ENCODE measurements around the gene TPD52L1. TPM values are rescaled to one million over a fixed set of nuclear protein-coding genes. Genes with fewer than 3 reads are reported as not detected.
A peak's percentile ranks its signal among the peaks of the same experiment; 100 is the strongest.

TPD52L1 gene
- total and polyA plus RNA-seq, 2 of the 13 experiments (the other 11 are each of a cell fraction or from before 2014, with no cell fraction given) = 0.49 to 0.53 TPM

DNA sequence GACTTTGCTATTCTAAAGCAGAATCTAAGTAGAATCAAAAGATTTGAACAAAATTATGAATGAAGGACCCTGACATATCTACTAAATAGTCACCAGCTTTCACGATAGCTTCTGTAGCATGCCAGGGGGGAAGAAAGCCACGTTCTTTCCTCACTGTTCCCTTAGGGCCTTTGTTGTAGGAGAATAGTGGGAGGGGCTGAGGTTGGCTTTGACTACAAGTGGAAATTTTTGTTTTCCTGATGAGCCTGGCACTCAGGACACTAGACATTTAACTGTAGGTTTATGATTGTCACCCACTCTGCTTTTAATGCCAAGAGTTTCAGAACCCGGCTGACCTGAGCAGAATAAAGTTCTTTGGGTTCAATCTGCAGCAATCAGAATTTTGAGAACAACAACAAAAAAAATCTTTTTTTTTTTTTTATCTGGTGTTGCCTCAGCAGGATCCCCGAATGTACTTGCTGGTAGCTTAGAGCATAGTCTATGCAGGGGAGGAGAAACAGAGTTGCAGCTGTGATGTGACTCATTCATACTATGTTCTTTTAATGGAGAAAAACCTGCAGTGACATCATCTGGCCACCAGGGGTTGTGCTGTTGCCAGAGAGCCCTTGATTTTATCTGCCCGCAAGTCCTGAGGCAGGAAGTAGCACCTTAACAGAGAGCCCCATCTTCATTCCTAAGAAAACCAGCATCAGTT, 38.5 kb downstream of the TPD52L1 start:
- FAIRE-seq (peak; percentile 76), ATAC-seq (peak; percentile 99), DNase-seq (ENCODE audit: low spot score) (peak; percentile 51)
- Histone ChIP-seq H2AFZ (ENCODE audit: low read length) (no peak overlapping the region), H3K27me3 (ENCODE audit: control insufficient read depth in 1 of 2, insufficient read depth in 2 of 2, low read length in 2 of 2) (no peaks in the 10 kb centered on the region), H4K20me1 (ENCODE audit: insufficient read depth, low read length) (no peaks in the 10 kb centered on the region), H3K9me3 (ENCODE audit: low read length) (no peaks in the 10 kb centered on the region), H3K36me3 (replicated peaks in 1 of 2; ENCODE audit: control insufficient read depth in 1 of 2, insufficient read depth in 2 of 2, low read length in 2 of 2) (no peaks in the 10 kb centered on the region), H3K4me1 (ENCODE audit: insufficient read depth, low read length) (no peaks in the 10 kb centered on the region), H3K9ac (ENCODE audit: insufficient read depth, low read depth, low read length) (no peak overlapping the region), H3K79me2 (ENCODE audit: insufficient read depth, low read length) (no peaks in the 10 kb centered on the region), H3K4me3 (replicated peaks in 1 of 3; ENCODE audit: insufficient read depth in 1 of 3, low read depth in 2 of 3, low read length in 3 of 3) (no peak overlapping the region), H3K4me2 (ENCODE audit: low read depth, low read length) (no peak overlapping the region), H3K27ac (ENCODE audit: extremely low read length, insufficient read depth, low read length) (no peak overlapping the region)
- 22% methylated on average over 5 of the region's 5 CpGs for WGBS (ENCODE audit: low lambda C conversion rate)
- BruUV-seq (replicated peaks) = no TSS peak
- CTCF ChIA-PET (ENCODE audit: low intra/inter-chr PET ratio, low total read pairs) = no interaction called here
- POLR2A ChIA-PET = no interaction called here
- intact Hi-C loops (cut with micrococcal nuclease; ENCODE audit: unreplicated experiment) = loop anchor here (5.0 to 10.0 kb wide), 2 partner anchors 110 to 573 kb away; partner anchors contain the start of gene HDDC2
- in situ Hi-C loops (cut with HindIII; ENCODE audit: extremely low pct_ligation_motif_present, low pct_unique_long_range_greater_than_20kb) = no loop called here
- TF ChIP-seq FOSL2 (CRISPR knock-in tag; IDR thresholded peaks at IDR 0.05) = peak; percentile 64
- TF ChIP-seq ZBTB7A (CRISPR knock-in tag; IDR thresholded peaks at IDR 0.05) = no peak
- no peak for TF ChIP-seq BORCS8-MEF2B (CRISPR knock-in tag; IDR thresholded peaks at IDR 0.05)
- no peak for TF ChIP-seq ZNF749 (CRISPR knock-in tag; IDR thresholded peaks at IDR 0.05; ENCODE audit: borderline replicate concordance)
- no peak for TF ChIP-seq RBAK (CRISPR knock-in tag; IDR thresholded peaks at IDR 0.05)
- TF ChIP-seq, protein P1, sequence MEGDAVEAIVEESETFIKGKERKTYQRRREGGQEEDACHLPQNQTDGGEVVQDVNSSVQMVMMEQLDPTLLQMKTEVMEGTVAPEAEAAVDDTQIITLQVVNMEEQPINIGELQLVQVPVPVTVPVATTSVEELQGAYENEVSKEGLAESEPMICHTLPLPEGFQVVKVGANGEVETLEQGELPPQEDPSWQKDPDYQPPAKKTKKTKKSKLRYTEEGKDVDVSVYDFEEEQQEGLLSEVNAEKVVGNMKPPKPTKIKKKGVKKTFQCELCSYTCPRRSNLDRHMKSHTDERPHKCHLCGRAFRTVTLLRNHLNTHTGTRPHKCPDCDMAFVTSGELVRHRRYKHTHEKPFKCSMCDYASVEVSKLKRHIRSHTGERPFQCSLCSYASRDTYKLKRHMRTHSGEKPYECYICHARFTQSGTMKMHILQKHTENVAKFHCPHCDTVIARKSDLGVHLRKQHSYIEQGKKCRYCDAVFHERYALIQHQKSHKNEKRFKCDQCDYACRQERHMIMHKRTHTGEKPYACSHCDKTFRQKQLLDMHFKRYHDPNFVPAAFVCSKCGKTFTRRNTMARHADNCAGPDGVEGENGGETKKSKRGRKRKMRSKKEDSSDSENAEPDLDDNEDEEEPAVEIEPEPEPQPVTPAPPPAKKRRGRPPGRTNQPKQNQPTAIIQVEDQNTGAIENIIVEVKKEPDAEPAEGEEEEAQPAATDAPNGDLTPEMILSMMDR (CRISPR knock-in tag; IDR thresholded peaks at IDR 0.05) = peak; percentile 72
- TF ChIP-seq SAFB2 (CRISPR knock-in tag; IDR thresholded peaks at IDR 0.05; ENCODE audit: borderline replicate concordance, low read depth) = no peak
- TF ChIP-seq HNRNPK (IDR thresholded peaks at IDR 0.05; ENCODE audit: low read depth, low read length, poor library complexity, severe bottlenecking) = no peak
- TF ChIP-seq, protein P2, sequence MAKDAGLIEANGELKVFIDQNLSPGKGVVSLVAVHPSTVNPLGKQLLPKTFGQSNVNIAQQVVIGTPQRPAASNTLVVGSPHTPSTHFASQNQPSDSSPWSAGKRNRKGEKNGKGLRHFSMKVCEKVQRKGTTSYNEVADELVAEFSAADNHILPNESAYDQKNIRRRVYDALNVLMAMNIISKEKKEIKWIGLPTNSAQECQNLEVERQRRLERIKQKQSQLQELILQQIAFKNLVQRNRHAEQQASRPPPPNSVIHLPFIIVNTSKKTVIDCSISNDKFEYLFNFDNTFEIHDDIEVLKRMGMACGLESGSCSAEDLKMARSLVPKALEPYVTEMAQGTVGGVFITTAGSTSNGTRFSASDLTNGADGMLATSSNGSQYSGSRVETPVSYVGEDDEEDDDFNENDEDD (CRISPR knock-in tag; IDR thresholded peaks at IDR 0.05; ENCODE audit: borderline replicate concordance) = no peak
- TF ChIP-seq CCAR2 (optimal IDR thresholded peaks at IDR 0.05; ENCODE audit: low read depth, low read length) = no peak
- no peak for TF ChIP-seq IRX3 (CRISPR knock-in tag; IDR thresholded peaks at IDR 0.05; ENCODE audit: borderline replicate concordance, low read depth)
- no peak for TF ChIP-seq SP2 (CRISPR knock-in tag; IDR thresholded peaks at IDR 0.05)
- TF ChIP-seq CREB1 (IDR thresholded peaks at IDR 0.05) = peak; percentile 28; the same call in 1 of the 2 replicates
- TF ChIP-seq CREB1 (CRISPR knock-in tag; IDR thresholded peaks at IDR 0.05) = no peak
- no peak for TF ChIP-seq NR1H2 (CRISPR knock-in tag; IDR thresholded peaks at IDR 0.05; ENCODE audit: borderline replicate concordance, low read depth)
- no peak for TF ChIP-seq SRSF9 (IDR thresholded peaks at IDR 0.05; ENCODE audit: borderline replicate concordance, insufficient read depth, low read depth, low read length, poor library complexity, severe bottlenecking)
- TF ChIP-seq, protein P3, sequence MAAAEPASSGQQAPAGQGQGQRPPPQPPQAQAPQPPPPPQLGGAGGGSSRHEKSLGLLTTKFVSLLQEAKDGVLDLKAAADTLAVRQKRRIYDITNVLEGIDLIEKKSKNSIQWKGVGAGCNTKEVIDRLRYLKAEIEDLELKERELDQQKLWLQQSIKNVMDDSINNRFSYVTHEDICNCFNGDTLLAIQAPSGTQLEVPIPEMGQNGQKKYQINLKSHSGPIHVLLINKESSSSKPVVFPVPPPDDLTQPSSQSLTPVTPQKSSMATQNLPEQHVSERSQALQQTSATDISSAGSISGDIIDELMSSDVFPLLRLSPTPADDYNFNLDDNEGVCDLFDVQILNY (CRISPR knock-in tag; conservative IDR thresholded peaks at IDR 0.05) = no peak
- TF ChIP-seq, protein P4, sequence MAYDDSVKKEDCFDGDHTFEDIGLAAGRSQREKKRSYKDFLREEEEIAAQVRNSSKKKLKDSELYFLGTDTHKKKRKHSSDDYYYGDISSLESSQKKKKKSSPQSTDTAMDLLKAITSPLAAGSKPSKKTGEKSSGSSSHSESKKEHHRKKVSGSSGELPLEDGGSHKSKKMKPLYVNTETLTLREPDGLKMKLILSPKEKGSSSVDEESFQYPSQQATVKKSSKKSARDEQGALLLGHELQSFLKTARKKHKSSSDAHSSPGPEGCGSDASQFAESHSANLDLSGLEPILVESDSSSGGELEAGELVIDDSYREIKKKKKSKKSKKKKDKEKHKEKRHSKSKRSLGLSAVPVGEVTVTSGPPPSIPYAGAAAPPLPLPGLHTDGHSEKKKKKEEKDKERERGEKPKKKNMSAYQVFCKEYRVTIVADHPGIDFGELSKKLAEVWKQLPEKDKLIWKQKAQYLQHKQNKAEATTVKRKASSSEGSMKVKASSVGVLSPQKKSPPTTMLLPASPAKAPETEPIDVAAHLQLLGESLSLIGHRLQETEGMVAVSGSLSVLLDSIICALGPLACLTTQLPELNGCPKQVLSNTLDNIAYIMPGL (CRISPR knock-in tag; IDR thresholded peaks at IDR 0.05; ENCODE audit: borderline replicate concordance in 1 of 2, low read depth in 1 of 2) = 0 out of 4 replicates have a peak, but pooled peaks of 1 of the 2 experiments have one; percentile 21
